Activated naive CD8-positive, alpha-beta T cell treated with anti-CD3 and anti-CD28 coated beads for 36 hours (primary cell): ENCODE measurements around the gene CBFA2T3. TPM values are rescaled to one million over a fixed set of nuclear protein-coding genes. Genes with fewer than 3 reads are reported as not detected.

Experiments
- DNase-seq: peaks from one replicate; pipeline ENCODE4 v3.0.0; 2021
- H3K27ac Mint-ChIP-seq: one replicate; pipeline ENCODE4 v1.8.0; 2022; ENCODE audit warnings: mild to moderate bottlenecking, moderate library complexity, mixed read lengths
- H3K27me3 Mint-ChIP-seq: one replicate; pipeline ENCODE4 v1.8.0; 2022; ENCODE audit warnings: mild to moderate bottlenecking, mixed read lengths
- H3K36me3 Mint-ChIP-seq: one replicate; pipeline ENCODE4 v1.8.0; 2021; ENCODE audit warnings: mild to moderate bottlenecking, mixed read lengths
- H3K4me1 Mint-ChIP-seq: one replicate; pipeline ENCODE4 v1.8.0; 2021; ENCODE audit warnings: mixed read lengths
- H3K4me3 Mint-ChIP-seq: one replicate; pipeline ENCODE4 v1.8.0; 2022; ENCODE audit warnings: mild to moderate bottlenecking, moderate library complexity, mixed read lengths
- H3K9me3 Mint-ChIP-seq: one replicate; pipeline ENCODE4 v1.8.0; 2022; ENCODE audit warnings: mixed read lengths
- total RNA-seq, 2 experiments: library from RNA; stranded (reverse); gene quantifications; one replicate each; pipeline ENCODE4 v1.2.3, GENCODE V29; 2021

Gene CBFA2T3
- total RNA-seq, 2 experiments from 2014 or later: 0.28 to 0.56 TPM

DNA sequence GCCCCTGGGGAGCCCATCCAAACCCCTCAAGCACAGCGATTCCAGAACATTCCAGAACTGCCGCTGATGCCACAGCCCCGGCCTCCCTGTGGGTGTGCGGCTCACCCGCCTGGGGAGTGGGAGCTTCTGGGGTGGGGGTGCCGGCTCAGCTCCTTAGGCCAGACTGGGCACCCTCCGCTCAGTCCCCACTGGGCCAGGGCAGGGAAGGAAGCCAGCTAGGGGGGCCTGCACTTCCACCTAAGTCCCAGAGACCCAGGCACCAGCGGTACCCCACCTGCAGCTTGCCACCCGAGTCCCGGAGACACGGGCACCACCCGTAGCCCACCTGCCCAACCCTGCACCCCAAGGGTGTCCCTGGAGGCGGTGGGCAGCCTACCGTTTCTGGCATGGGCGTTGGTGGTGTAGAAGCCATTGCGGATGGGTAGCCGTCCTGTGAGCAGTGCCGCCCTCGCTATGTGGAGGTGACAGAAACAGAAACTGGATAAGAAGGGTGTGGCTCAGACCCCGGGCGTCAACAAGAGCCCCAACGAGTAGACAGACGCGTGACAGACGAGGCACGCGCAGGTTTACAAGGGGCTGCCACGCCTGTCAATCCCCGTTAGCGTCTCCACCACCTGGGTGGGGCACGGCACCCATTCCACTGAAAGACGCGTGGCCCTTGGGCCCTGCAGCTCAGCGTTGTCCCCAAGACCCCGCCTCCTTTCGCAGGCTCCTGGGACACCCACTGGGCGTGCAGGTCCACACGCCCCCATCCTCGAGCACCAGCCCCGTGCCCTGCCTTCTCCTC, 135.3 kb downstream of the CBFA2T3 start:
- no peak overlapping the region for H3K27ac Mint-ChIP-seq
- peaks cover 1% of the 10 kb centered on the region for H3K4me1 Mint-ChIP-seq
- no peaks in the 10 kb centered on the region for H3K27me3 Mint-ChIP-seq
- peaks cover 4% of the 10 kb centered on the region for H3K36me3 Mint-ChIP-seq
- H3K4me3 Mint-ChIP-seq: no peak overlapping the region
- H3K9me3 Mint-ChIP-seq: no peaks in the 10 kb centered on the region
- no peak for DNase-seq

DNA sequence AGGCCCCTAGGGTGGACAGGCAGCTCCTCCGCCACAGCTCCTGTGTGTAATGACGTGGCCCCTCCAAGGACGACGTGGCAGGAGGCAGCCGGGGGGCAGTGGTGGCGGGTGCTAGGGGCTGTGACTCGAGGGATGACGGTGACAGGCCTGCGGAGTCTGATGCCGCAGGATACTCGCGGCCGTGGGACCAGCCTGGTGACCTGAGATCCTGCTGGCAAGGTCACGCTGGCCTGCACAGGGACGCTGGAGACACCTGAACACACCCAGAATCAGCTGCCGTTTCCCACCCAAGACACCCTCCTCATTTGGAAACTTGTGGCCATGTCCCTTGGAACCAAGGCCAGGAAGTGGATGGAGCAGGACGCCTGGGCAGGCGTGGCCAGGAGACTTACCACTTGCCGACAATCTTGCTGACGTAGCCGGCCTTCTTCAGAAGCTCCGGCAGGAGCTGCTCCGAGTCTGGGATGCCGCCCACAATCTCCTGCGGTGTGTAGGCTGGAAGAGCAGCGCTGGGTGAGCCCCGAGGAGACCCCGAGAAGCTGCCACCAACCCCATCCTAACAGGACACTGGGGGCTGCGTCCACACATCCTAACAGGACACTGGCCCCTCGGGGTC, 136.3 kb downstream of the CBFA2T3 start:
- Mint-ChIP-seq H3K27me3 (no peaks in the 10 kb centered on the region), H3K27ac (no peak overlapping the region), H3K4me1 (no peaks in the 10 kb centered on the region), H3K9me3 (no peaks in the 10 kb centered on the region), H3K4me3 (no peak overlapping the region), H3K36me3 (peaks cover 4% of the 10 kb centered on the region)
- DNase-seq: no peak

DNA sequence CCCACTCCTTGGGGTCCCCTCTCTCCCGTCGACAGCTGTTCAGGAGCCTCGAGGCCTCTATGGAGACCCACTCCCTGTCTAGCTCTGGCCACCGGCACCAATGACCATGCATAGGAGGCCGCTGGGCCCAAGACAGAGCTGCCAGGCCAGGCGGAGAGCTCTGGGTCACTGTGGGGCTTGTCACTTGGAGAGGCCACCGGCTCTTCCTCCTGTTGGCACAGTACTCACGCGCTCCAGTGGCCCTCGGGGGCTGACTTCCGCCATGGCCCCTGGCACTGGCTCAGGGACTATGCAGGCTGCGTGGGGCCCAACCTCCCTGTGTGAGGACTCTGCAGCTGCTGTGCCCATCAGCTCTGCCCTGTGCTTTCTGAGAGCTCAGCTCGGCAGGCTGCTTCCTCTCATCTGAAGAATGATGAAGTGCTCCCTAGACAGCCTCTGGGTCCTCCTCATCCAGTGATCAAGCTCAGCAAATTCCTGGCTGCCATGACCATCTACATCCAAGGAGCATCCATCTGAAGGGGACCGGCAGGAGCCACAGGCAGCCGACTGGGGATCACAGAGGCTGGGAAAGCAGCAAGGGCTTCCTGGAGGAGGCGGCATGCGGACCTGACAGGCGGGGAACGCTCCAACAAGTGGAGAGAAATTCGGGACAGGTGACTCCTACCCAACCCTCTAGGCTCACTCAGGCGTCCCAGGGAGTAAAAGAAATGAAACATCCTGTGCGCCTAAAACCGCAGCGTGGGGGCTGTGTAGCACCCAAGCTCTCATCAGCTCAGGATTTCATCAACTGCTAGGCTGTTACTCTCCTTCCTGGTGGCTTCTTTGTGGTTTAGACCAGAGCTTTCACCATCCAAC, 137.0 kb downstream of the CBFA2T3 start:
- Mint-ChIP-seq H3K4me3 (no peak overlapping the region), H3K9me3 (no peaks in the 10 kb centered on the region), H3K27me3 (no peaks in the 10 kb centered on the region), H3K4me1 (no peaks in the 10 kb centered on the region), H3K36me3 (peaks cover 4% of the 10 kb centered on the region), H3K27ac (no peak overlapping the region)
- DNase-seq: no peak

DNA sequence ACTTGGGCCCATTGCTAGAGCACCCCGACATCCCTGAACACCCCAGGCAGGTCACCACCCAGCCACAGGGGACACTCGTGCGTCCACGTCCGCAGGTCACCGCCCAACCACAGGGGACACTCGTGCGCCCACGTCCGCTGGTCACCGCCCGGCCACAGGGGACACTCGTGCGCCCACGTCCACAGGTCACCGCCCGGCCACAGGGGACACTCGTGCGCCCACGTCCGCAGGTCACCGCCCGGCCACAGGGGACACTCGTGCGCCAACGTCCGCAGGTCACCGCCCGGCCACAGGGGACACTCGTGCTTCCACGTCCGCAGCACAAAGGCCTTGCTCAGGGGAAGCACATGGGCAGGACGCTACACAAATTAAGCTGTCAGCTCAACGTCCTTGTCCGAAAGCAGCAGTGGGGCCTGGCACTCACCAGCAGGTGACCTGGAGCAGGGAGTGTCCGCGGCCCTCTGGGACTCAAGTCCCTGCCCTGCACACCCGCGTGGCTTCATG, 137.9 kb downstream of the CBFA2T3 start:
- H3K27ac Mint-ChIP-seq: no peak overlapping the region
- no peaks in the 10 kb centered on the region for H3K9me3 Mint-ChIP-seq
- H3K27me3 Mint-ChIP-seq: no peaks in the 10 kb centered on the region
- no peak overlapping the region for H3K4me3 Mint-ChIP-seq
- DNase-seq: no peak
- H3K4me1 Mint-ChIP-seq: no peaks in the 10 kb centered on the region
- H3K36me3 Mint-ChIP-seq: peaks cover 4% of the 10 kb centered on the region

DNA sequence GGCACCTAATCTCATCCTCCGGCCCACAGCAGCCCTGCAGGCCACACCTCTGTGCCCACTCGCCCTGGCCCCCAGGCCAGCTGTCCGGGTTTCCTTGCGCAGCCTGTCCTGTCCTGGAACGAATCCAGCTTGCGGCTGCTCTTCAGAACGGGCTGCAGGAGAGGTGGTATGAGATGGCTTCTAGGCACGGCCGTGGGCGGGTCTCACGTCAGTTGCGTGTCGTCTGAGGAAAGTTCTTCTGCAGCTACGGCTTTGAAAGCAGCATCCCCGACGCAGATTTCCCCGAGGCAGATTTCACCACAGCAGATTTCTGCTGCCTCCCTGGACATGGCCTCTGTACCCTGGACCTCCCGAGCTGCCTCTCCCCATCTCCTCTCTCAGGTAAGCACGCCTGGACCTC, 138.4 kb downstream of the CBFA2T3 start:
- DNase-seq: no peak
- H3K27me3 Mint-ChIP-seq: no peaks in the 10 kb centered on the region
- no peaks in the 10 kb centered on the region for H3K4me1 Mint-ChIP-seq
- no peak overlapping the region for H3K27ac Mint-ChIP-seq
- H3K36me3 Mint-ChIP-seq: peaks cover 4% of the 10 kb centered on the region
- no peaks in the 10 kb centered on the region for H3K9me3 Mint-ChIP-seq
- H3K4me3 Mint-ChIP-seq: no peak overlapping the region

DNA sequence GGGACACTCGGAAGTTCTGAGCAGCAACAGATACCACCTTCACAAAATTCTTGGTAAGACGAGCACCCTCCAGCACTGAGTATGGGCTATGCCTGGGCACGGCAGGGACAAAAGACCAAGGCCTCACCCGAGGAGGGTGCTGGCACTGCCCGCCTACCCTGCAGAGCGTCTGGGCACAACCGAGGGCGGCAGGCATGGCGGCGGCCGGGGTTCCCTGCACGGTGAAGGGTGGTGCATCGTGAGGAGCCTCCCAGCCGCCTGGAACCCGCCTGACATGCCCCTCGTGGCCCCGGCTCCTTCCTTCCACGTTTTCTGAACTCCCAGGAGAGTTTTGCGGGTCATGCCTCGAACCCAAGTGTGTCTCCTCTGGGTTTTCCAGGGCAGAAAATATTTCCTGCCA, 139.2 kb downstream of the CBFA2T3 start:
- Mint-ChIP-seq H3K4me1 (no peaks in the 10 kb centered on the region), H3K36me3 (peaks cover 4% of the 10 kb centered on the region), H3K27ac (no peak overlapping the region), H3K9me3 (no peaks in the 10 kb centered on the region), H3K27me3 (no peaks in the 10 kb centered on the region), H3K4me3 (no peak overlapping the region)
- DNase-seq: no peak

DNA sequence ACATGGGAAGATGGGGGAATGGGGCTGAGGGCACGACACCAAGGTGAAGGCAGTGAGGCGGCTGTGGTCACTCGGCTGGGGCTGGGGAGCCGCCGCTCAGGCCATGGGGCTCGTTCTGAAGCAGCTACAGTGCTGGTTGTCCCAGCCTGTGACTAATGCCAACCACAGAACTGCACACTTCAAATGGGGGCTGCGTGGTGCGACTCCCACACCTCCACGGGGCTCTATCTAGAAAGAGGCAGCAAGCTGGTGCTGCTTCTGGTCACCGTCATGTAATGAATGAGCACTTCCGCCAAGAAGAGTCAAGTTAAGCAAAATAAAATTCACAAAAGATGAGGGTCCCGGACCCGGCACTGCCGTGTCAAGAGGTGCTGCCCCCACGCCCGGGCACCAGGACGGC, 140.2 kb downstream of the CBFA2T3 start:
- no peaks in the 10 kb centered on the region for H3K4me1 Mint-ChIP-seq
- H3K27ac Mint-ChIP-seq: no peak overlapping the region
- H3K4me3 Mint-ChIP-seq: no peak overlapping the region
- DNase-seq: no peak
- H3K9me3 Mint-ChIP-seq: no peaks in the 10 kb centered on the region
- H3K27me3 Mint-ChIP-seq: no peaks in the 10 kb centered on the region
- peaks cover 4% of the 10 kb centered on the region for H3K36me3 Mint-ChIP-seq

DNA sequence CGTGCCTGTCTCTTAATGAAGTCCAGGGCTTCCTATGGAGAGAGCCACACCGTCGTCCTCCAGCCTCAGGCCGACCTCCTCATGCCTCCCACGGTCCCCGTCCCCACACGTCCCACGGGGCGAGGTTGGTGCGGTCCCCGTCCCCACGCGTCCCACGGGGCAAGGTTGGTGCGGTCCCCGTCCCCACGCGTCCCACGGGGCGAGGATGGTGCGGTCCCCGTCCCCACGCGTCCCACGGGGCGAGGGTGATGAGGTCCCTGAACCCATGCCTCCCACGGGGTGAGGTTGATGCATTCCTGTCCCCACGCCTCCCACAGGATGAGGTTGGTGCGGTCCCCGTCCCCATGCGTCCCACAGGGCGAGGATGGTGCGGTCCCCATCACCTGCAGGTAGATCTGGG, 141.2 kb downstream of the CBFA2T3 start:
- no peak overlapping the region for H3K27ac Mint-ChIP-seq
- no peak for DNase-seq
- no peaks in the 10 kb centered on the region for H3K9me3 Mint-ChIP-seq
- peaks cover 4% of the 10 kb centered on the region for H3K36me3 Mint-ChIP-seq
- H3K4me1 Mint-ChIP-seq: no peaks in the 10 kb centered on the region
- H3K4me3 Mint-ChIP-seq: no peak overlapping the region
- no peaks in the 10 kb centered on the region for H3K27me3 Mint-ChIP-seq

DNA sequence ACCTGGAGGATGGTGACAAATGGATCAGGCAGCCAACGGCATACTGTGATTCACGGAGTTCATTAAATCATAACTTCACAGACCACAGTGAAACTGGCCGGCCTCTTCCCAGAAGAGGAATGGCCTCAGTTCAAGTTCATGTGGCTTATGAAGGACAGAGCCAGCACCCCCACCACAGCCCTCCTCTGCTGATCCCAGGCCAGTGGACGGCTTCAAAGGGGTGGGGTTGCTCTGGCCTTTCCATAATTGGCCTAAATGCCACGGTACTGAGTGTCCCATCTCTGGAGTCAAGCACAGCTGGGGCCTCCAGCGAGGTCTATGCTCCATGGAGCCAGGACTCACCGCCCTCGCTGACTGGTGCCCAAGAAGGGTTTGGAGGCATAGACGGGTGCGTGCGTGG, 141.6 kb downstream of the CBFA2T3 start:
- DNase-seq: no peak
- no peak overlapping the region for H3K4me3 Mint-ChIP-seq
- H3K27me3 Mint-ChIP-seq: no peaks in the 10 kb centered on the region
- H3K27ac Mint-ChIP-seq: no peak overlapping the region
- no peaks in the 10 kb centered on the region for H3K4me1 Mint-ChIP-seq
- no peaks in the 10 kb centered on the region for H3K9me3 Mint-ChIP-seq
- peaks cover 4% of the 10 kb centered on the region for H3K36me3 Mint-ChIP-seq

DNA sequence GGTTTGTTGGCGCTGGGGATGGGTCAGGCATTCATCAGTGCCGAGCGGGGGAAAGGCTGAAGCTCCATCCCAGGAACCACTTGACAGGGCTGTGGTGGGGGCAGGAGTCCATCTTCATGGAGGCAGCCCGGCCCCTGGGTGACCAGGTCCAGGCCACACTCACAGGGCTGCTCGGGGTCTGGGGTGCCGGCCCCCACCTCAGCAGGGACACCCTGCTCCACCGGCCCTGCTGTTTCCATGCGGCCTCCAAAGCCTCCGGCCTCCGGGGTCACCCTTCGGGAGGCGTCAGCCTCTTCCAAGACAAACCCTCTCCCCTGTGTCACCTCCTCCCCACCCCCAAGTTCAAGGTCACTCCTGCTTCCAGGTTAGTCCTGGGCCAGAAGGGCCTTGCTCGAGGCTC, 142.3 kb downstream of the CBFA2T3 start:
- Mint-ChIP-seq H3K9me3 (no peaks in the 10 kb centered on the region), H3K27ac (no peak overlapping the region), H3K36me3 (no peaks in the 10 kb centered on the region), H3K4me3 (no peak overlapping the region), H3K4me1 (no peaks in the 10 kb centered on the region), H3K27me3 (no peaks in the 10 kb centered on the region)
- no peak for DNase-seq

DNA sequence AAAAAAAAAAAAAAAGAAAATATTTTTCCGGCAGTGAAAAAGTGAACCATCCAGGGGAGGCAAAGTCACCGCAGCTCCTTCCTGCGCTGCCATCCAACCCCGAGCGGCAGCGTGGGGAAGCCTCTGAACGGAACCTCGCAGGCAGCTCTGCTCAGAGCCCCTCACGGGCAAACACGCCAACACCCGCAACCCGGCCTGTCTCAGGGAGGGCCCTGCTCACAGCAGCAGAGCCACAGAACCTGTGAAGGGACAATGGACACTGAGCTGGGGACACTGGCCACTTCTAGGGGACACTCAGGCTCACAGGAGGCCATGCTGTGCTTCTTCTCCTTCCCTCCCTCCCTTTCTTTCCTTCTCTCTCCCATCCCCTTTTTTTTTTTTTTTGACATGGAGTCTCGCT, 143.9 kb downstream of the CBFA2T3 start:
- Mint-ChIP-seq H3K27ac (no peak overlapping the region), H3K36me3 (no peaks in the 10 kb centered on the region), H3K4me3 (no peak overlapping the region), H3K27me3 (no peaks in the 10 kb centered on the region), H3K9me3 (no peaks in the 10 kb centered on the region), H3K4me1 (no peaks in the 10 kb centered on the region)
- no peak for DNase-seq

DNA sequence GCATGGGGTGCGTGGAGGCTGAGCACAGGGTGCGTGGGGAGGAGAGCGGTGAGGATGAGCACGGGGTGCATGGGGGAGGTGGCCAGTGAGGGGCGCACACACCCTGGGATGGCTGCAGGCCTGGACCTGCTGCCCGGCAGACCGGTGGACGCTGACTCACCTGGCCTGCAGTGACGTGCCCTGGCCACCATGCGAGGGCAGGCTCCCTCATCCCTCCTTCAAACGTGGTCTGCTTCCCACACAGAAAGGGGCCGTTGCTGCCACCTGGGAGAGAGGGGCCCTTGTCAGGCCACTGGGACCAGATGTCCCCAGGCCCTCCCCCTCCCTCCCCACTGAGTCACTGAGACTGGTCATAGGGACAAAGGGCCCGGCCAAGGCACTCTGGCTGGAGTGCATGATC, 145.2 kb downstream of the CBFA2T3 start:
- H3K4me1 Mint-ChIP-seq: no peaks in the 10 kb centered on the region
- no peak for DNase-seq
- no peak overlapping the region for H3K4me3 Mint-ChIP-seq
- H3K27ac Mint-ChIP-seq: no peak overlapping the region
- H3K27me3 Mint-ChIP-seq: no peaks in the 10 kb centered on the region
- H3K36me3 Mint-ChIP-seq: no peaks in the 10 kb centered on the region
- no peaks in the 10 kb centered on the region for H3K9me3 Mint-ChIP-seq

DNA sequence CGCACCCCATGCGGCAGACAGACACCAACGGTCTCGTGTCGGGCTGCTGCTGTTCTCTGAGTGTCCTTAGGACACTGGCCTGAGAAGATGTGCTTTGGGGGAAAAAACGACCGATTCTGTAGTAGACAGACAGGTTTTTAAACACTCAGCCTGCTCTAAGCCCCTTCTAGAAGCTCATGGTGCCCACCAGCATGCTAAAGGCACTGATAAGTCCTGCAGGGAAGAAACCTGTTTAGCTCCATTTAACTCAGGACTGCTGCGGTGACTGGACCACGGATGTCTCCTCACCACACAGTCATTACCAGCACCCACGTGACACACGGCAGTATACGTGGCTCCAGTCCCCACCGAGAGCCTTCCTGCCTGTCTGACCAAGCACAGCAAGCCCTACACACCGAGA, 146.2 kb downstream of the CBFA2T3 start:
- H3K4me3 Mint-ChIP-seq: no peak overlapping the region
- H3K36me3 Mint-ChIP-seq: no peaks in the 10 kb centered on the region
- H3K9me3 Mint-ChIP-seq: no peaks in the 10 kb centered on the region
- H3K27me3 Mint-ChIP-seq: no peaks in the 10 kb centered on the region
- H3K27ac Mint-ChIP-seq: no peak overlapping the region
- no peaks in the 10 kb centered on the region for H3K4me1 Mint-ChIP-seq
- DNase-seq: no peak

DNA sequence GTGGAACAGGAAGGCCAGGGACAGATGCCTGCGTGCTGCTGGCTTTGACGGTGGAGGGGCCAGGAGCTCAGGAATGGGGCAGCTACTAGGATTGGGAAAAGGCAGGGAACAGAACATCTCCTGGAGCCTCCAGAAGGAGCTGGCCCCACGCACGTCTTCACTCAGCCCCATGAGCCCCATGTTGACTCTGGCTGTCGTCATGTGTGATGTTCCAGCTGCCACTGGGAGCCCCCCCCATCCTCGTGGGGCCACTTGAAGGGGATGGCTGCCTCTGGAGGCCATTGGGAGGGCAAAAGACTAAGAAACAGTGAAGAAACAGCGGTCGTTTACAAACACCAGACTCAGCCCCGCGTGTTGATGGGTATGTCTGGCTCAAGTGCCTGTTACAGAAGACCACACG, 146.7 kb downstream of the CBFA2T3 start:
- Mint-ChIP-seq H3K36me3 (no peaks in the 10 kb centered on the region), H3K9me3 (no peaks in the 10 kb centered on the region), H3K27me3 (no peaks in the 10 kb centered on the region), H3K4me3 (no peak overlapping the region), H3K4me1 (no peaks in the 10 kb centered on the region), H3K27ac (no peak overlapping the region)
- no peak for DNase-seq

DNA sequence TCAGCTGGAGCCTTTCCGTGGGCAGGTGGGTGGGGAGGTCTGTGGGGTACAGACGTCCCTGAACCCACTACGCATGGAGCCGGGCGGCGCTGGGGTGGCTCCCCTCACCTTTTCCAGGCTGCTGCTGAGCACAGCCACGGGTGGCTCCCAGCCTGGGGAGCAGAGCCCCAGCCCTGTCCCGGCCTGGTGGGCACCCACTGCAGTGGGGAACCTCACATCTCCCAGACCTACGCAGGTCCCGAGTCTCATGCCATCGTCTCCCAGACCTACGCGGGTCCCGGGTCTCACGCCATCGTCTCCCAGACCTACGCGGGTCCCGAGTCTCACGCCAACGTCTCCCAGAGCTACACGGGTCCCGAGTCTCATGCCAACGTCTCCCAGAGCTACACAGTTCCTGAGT, 148.3 kb downstream of the CBFA2T3 start:
- Mint-ChIP-seq H3K36me3 (no peaks in the 10 kb centered on the region), H3K4me1 (no peaks in the 10 kb centered on the region), H3K27me3 (no peaks in the 10 kb centered on the region), H3K27ac (no peak overlapping the region), H3K9me3 (no peaks in the 10 kb centered on the region), H3K4me3 (no peak overlapping the region)
- DNase-seq: no peak
